Tibial nerve (tissue), 4 donors: Measurements from ENCODE around the gene FAM181A.

ENCODE experiments used
- CTCF ChIP-seq, 5 experiments: fragments of 200-600 bp in 3 of 5; fragments of 450-650 bp in 2 of 5; sonication (generic) in 3 of 5; IDR thresholded peaks; one replicate each; pipeline ENCODE4 v1.5.1; 2016 to 2019; ENCODE audit warnings: antibody characterized with exemption in 5 of 5, mild to moderate bottlenecking in 3 of 5, moderate library complexity in 2 of 5
- EP300 ChIP-seq, 2 donors: sonication (generic); formaldehyde crosslinking; IDR thresholded peaks; one replicate each; pipeline ENCODE4 v1.6.1; 2017; ENCODE audit warnings: antibody characterized with exemption in 2 of 2, mild to moderate bottlenecking in 1 of 2
- POLR2A ChIP-seq, 2 donors: fragments of 450-650 bp; IDR thresholded peaks; one replicate each; pipeline ENCODE4 v1.6.1; 2017; ENCODE audit warnings: antibody characterized with exemption in 2 of 2, mild to moderate bottlenecking in 2 of 2, moderate library complexity in 2 of 2

- TF ChIP-seq EP300 (IDR thresholded peaks at IDR 0.05) (no peak), POLR2A (IDR thresholded peaks at IDR 0.05) (no peak), CTCF (IDR thresholded peaks at IDR 0.05) (no peak)
Observed at GRCh38 chr14:93884950-93885349, 42.2 kb upstream of the FAM181A start.
